IMR-90 (cell line): ENCODE results near the gene ESR1. TPM values are rescaled to one million over a fixed set of nuclear protein-coding genes. Genes with fewer than 3 reads are reported as not detected.

ENCODE experiments used
- ATAC-seq: fragments of 200-7000 bp; cut with Tn5 transposase; 2 replicates; pipeline ENCODE4 v1.9.1; 2020; ENCODE audit warnings: low read depth, mild to moderate bottlenecking, moderate library complexity
- BruUV-seq: library from RNA; stranded (reverse); fragments of 400-500 nt; replicated peaks from 2 replicates; lab custom pipeline; 2021; lab: Mats Ljungman, UMichigan
- CTCF ChIA-PET: fragments of 300-600 bp; formaldehyde crosslinking; extraction: SDS; loops from one replicate; lab custom pipeline; 2021; ENCODE audit warnings: antibody characterized with exemption; lab: Yijun Ruan, JAX
- POLR2A ChIA-PET: fragments of 300-600 bp; sonication (Branson Sonifier 250); formaldehyde crosslinking; loops from one replicate; lab custom pipeline; 2022; ENCODE audit warnings: antibody characterized with exemption; ENCODE audit not compliant: unreplicated experiment; lab: Charles Lee
- DNase-seq: peaks from one replicate; pipeline ENCODE4 v3.0.0; 2013
- H2AFZ ChIP-seq: replicated peaks from 2 replicates; pipeline ENCODE3; 2013; ENCODE audit warnings: low read length, mild to moderate bottlenecking; ENCODE audit not compliant: poor library complexity
- H2AK5ac ChIP-seq: 2 replicates; pipeline ENCODE4 v1.6.1; 2013; ENCODE audit warnings: low read depth, low read length, inconsistent platforms
- H2AK9ac ChIP-seq: replicated peaks from 2 replicates; pipeline ENCODE3; 2013; ENCODE audit warnings: mild to moderate bottlenecking, low read depth, low read length, moderate library complexity; ENCODE audit not compliant: poor library complexity
- H2BK120ac ChIP-seq: 2 replicates; pipeline ENCODE4 v1.6.1; 2013; ENCODE audit warnings: low read depth, low read length, inconsistent platforms
- H2BK15ac ChIP-seq: 3 replicates; pipeline ENCODE4 v1.6.1; 2013; ENCODE audit warnings: low read depth, low read length, inconsistent platforms
- H2BK20ac ChIP-seq: 2 replicates; pipeline ENCODE4 v1.6.1; 2013; ENCODE audit warnings: low read depth, mild to moderate bottlenecking, inconsistent platforms, low read length, moderate library complexity
- H2BK5ac ChIP-seq: 2 replicates; pipeline ENCODE4 v1.6.1; 2013; ENCODE audit warnings: mild to moderate bottlenecking, low read depth, low read length, inconsistent platforms; ENCODE audit not compliant: poor library complexity, severe bottlenecking
- H3K14ac ChIP-seq: replicated peaks from 2 replicates; pipeline ENCODE4 v1.6.1; 2013; ENCODE audit warnings: low read depth, low read length, inconsistent platforms
- H3K18ac ChIP-seq: 2 replicates; pipeline ENCODE4 v1.6.1; 2013; ENCODE audit warnings: low read depth, low read length, control low read depth
- H3K23ac ChIP-seq: 2 replicates; pipeline ENCODE4 v1.6.1; 2013; ENCODE audit warnings: low read depth, low read length, inconsistent platforms
- H3K27ac ChIP-seq: 2 replicates; pipeline ENCODE4 v1.5.1; 2013; ENCODE audit warnings: mild to moderate bottlenecking, control low read depth, low read length; ENCODE audit not compliant: insufficient read depth
- H3K27me3 ChIP-seq: 2 replicates; pipeline ENCODE4 v1.6.1; 2013; ENCODE audit warnings: low read length; ENCODE audit not compliant: control insufficient read depth, insufficient read depth
- H3K36me3 ChIP-seq: 2 replicates; pipeline ENCODE4 v1.6.1; 2013; ENCODE audit warnings: low read length, mixed read lengths; ENCODE audit not compliant: control insufficient read depth, insufficient read depth
- H3K4ac ChIP-seq: 2 replicates; pipeline ENCODE4 v1.6.1; 2013; ENCODE audit warnings: low read depth, low read length, inconsistent platforms
- H3K4me1 ChIP-seq: 2 replicates; pipeline ENCODE4 v1.6.1; 2013; ENCODE audit warnings: low read length, mixed read lengths; ENCODE audit not compliant: control insufficient read depth, insufficient read depth
- H3K4me2 ChIP-seq: 2 replicates; pipeline ENCODE4 v1.6.1; 2013; ENCODE audit warnings: low read depth, mild to moderate bottlenecking, control low read depth, low read length, moderate library complexity
- H3K4me3 ChIP-seq: 2 replicates; pipeline ENCODE4 v1.5.1; 2013; ENCODE audit warnings: low read depth, mild to moderate bottlenecking, control low read depth, low read length, moderate library complexity; ENCODE audit not compliant: insufficient read depth
- H3K56ac ChIP-seq: 2 replicates; pipeline ENCODE4 v1.6.1; 2013; ENCODE audit warnings: low read length, inconsistent platforms; ENCODE audit not compliant: insufficient read depth; ENCODE audit errors: extremely low read depth
- H3K79me1 ChIP-seq, 2 experiments: 2 replicates each; pipeline ENCODE4 v1.6.1; 2013; ENCODE audit warnings: low read length in 2 of 2, inconsistent platforms in 1 of 2, low read depth in 1 of 2
- H3K9ac ChIP-seq: 2 replicates; pipeline ENCODE4 v1.6.1; 2013; ENCODE audit warnings: low read depth, low read length, control low read depth
- H3K9me1 ChIP-seq: 2 replicates; pipeline ENCODE4 v1.6.1; 2013; ENCODE audit warnings: low read length, inconsistent platforms; ENCODE audit not compliant: insufficient read depth
- H3K9me3 ChIP-seq: 2 replicates; pipeline ENCODE4 v1.6.1; 2013; ENCODE audit warnings: low read length; ENCODE audit not compliant: control insufficient read depth, insufficient read depth
- H4K20me1 ChIP-seq: 2 replicates; pipeline ENCODE4 v1.6.1; 2013; ENCODE audit warnings: low read length, inconsistent platforms; ENCODE audit not compliant: insufficient read depth
- H4K5ac ChIP-seq: 2 replicates; pipeline ENCODE4 v1.6.1; 2013; ENCODE audit warnings: mild to moderate bottlenecking, low read depth, low read length, control low read depth
- H4K8ac ChIP-seq, 2 experiments: 2 replicates each; pipeline ENCODE4 v1.6.1; 2013; ENCODE audit warnings: low read depth in 2 of 2, low read length in 2 of 2, control low read depth in 1 of 2, inconsistent platforms in 1 of 2
- H4K91ac ChIP-seq: 2 replicates; pipeline ENCODE4 v1.6.1; 2013; ENCODE audit warnings: low read depth, low read length, inconsistent platforms; ENCODE audit not compliant: insufficient read depth
- CEBPB ChIP-seq: IDR thresholded peaks from 2 replicates; pipeline ENCODE4 v1.6.1; 2012; ENCODE audit warnings: low read depth, low read length, improper control_type of control experiment
- FOS ChIP-seq: fragments of 150-350 bp; IDR thresholded peaks from 2 replicates; pipeline ENCODE4 v1.6.1; 2016; ENCODE audit warnings: low read depth, low read length
- RFX5 ChIP-seq: IDR thresholded peaks from 2 replicates; pipeline ENCODE4 v1.8.0; 2012; ENCODE audit warnings: low read depth, mild to moderate bottlenecking, low read length, moderate library complexity
- SMC3 ChIP-seq: fragments of 150-350 bp; IDR thresholded peaks from 2 replicates; pipeline ENCODE4 v1.6.1; 2016; ENCODE audit warnings: low read depth, mild to moderate bottlenecking, antibody characterized with exemption, low read length, moderate library complexity
- WGBS, 2 experiments: methylation state at CpG; one replicate each; pipeline versions ENCODE4 v1.1.5 to v1.1.7; 2013; ENCODE audit warnings: missing lambda C conversion rate in 2 of 2; ENCODE audit not compliant: insufficient read length in 1 of 2; ENCODE audit errors: extremely low coverage in 2 of 2; 5-methylcytosine and 5-hydroxymethylcytosine counted together
- dilution Hi-C: fragments of 300-500 bp; cut with HindIII; formaldehyde crosslinking; loops from one replicate; pipeline ENCODE4 v1.14.3; 2018; ENCODE audit warnings: low sequenced_read_pairs; ENCODE audit not compliant: unreplicated experiment
- in situ Hi-C: fragments of 300-500 bp; cut with MboI; formaldehyde crosslinking; loops from 3 replicates; pipeline ENCODE4 v1.14.3; 2019; ENCODE audit warnings: low sequenced_read_pairs, inconsistent platforms, mixed read lengths
- intact Hi-C: fragments of 100-400 bp; cut with micrococcal nuclease; formaldehyde crosslinking; loops from 2 replicates; pipeline ENCODE4 v1.10.0; 2022
- polyA plus RNA-seq, 3 experiments: library from polyadenylated mRNA; depleted of rRNA; stranded (reverse); fragments of >200 nt; gene quantifications; 2 replicates each; pipeline ENCODE4 v1.2.3, GENCODE V29; 2012; ENCODE audit warnings: low replicate concordance in 1 of 3
- total RNA-seq: library from RNA; depleted of rRNA; stranded (reverse); fragments of >200 nt; gene quantifications from 2 replicates; pipeline ENCODE4 v1.2.3, GENCODE V29; 2012

The ESR1 gene
- total and polyA plus RNA-seq, 2 of the 4 experiments (the other 2 are of a cell fraction): not detected

- no peak overlapping the region for H3K9ac ChIP-seq
- no peak overlapping the region for H3K23ac ChIP-seq
- no peak overlapping the region for H2BK15ac ChIP-seq
- H2AK9ac ChIP-seq: no peak overlapping the region
- BruUV-seq: no TSS peak
- H3K79me1 ChIP-seq: no peaks in the 10 kb centered on the region
- no peak for TF ChIP-seq RFX5
- TF ChIP-seq CEBPB: no peak
- no peak for TF ChIP-seq FOS
- no peak for TF ChIP-seq SMC3
- no peak overlapping the region for H2BK5ac ChIP-seq
- H3K4me2 ChIP-seq: no peak overlapping the region
- no peaks in the 10 kb centered on the region for H3K4me1 ChIP-seq
- H4K20me1 ChIP-seq: no peaks in the 10 kb centered on the region
- intact Hi-C loops: no loop called here
- no CpG with 5 or more reads among the region's 2 CpGs for WGBS, 2 experiments
- H3K4ac ChIP-seq: no peak overlapping the region
- H3K14ac ChIP-seq: no peak overlapping the region
- H3K9me3 ChIP-seq: no peaks in the 10 kb centered on the region; the same call in 1 of the 2 replicates
- ATAC-seq: no peak
- in situ Hi-C loops: no loop called here
- H3K4me3 ChIP-seq: no peak overlapping the region
- no peak overlapping the region for H3K56ac ChIP-seq
- no peaks in the 10 kb centered on the region for H3K36me3 ChIP-seq
- H2AFZ ChIP-seq: no peak overlapping the region
- H3K27me3 ChIP-seq: no peaks in the 10 kb centered on the region
- POLR2A ChIA-PET: no interaction called here
- no peak overlapping the region for H4K8ac ChIP-seq
- no peak overlapping the region for H3K18ac ChIP-seq
- H3K27ac ChIP-seq: no peak overlapping the region
- dilution Hi-C loops: no loop called here
- H3K9me1 ChIP-seq: no peaks in the 10 kb centered on the region
- H2BK20ac ChIP-seq: no peak overlapping the region
- no peak overlapping the region for H2AK5ac ChIP-seq
- no peak overlapping the region for H2BK120ac ChIP-seq
- no peak overlapping the region for H4K5ac ChIP-seq
- no peak overlapping the region for H4K91ac ChIP-seq
- CTCF ChIA-PET: no interaction called here
- no peak for DNase-seq
Measured at GRCh38 chr6:151842816-151843215, 35.3 kb downstream of the ESR1 start.
